Fibroblast of pulmonary artery (primary cell): ENCODE data around the gene COL5A1.

Experiments
- DNase-seq: peaks from one replicate; pipeline ENCODE4 v3.0.0-alpha.2; 2010; ENCODE audit warnings: low read depth
- H3K4me3 ChIP-seq: replicated peaks from 2 replicates; pipeline ENCODE4 v1.5.1; 2011; ENCODE audit warnings: low read depth, mild to moderate bottlenecking, control low read depth, low read length, moderate library complexity
- CTCF ChIP-seq: IDR thresholded peaks from 2 replicates; pipeline ENCODE4 v1.5.1; 2011; ENCODE audit warnings: mild to moderate bottlenecking, control low read depth, low read length, inconsistent platforms; ENCODE audit errors: missing control alignments

COL5A1 gene

GRCh38 chr9:134802216-134802795 is 160.7 kb downstream of the COL5A1 start:
- no peak for DNase-seq
- no peak overlapping the region for H3K4me3 ChIP-seq
- TF ChIP-seq CTCF: no peak

GRCh38 chr9:134804871-134805270 is 163.3 kb downstream of the COL5A1 start:
- TF ChIP-seq CTCF: no peak
- no peak overlapping the region for H3K4me3 ChIP-seq
- DNase-seq: no peak

- peak; percentile 69 for DNase-seq
These were observed 166.3 kb downstream of the COL5A1 start for GRCh38 chr9:134807716-134808446.

GRCh38 chr9:134808447-134808792 is 166.8 kb downstream of the COL5A1 start:
- DNase-seq: peak; percentile 4

More at GRCh38 chr9:134807716-134808446, 166.3 kb downstream of the COL5A1 start:
- no peak overlapping the region for H3K4me3 ChIP-seq
- no peak for TF ChIP-seq CTCF

GRCh38 chr9:134809292-134809691 is 167.7 kb downstream of the COL5A1 start:
- TF ChIP-seq CTCF: no peak

More at GRCh38 chr9:134808447-134808792, 166.8 kb downstream of the COL5A1 start:
- H3K4me3 ChIP-seq: no peak overlapping the region
- TF ChIP-seq CTCF: no peak

GRCh38 chr9:134809826-134810225 is 168.2 kb downstream of the COL5A1 start:
- TF ChIP-seq CTCF: no peak
- no peak overlapping the region for H3K4me3 ChIP-seq
- DNase-seq: no peak

More at GRCh38 chr9:134809292-134809691, 167.7 kb downstream of the COL5A1 start:
- H3K4me3 ChIP-seq: no peak overlapping the region
- no peak for DNase-seq
